Measurements from ENCODE around the gene CCDC82. TPM values are rescaled to one million over a fixed set of nuclear protein-coding genes. Genes with fewer than 3 reads are reported as not detected.
"Not testable (repeated sequence)": the region's sequence is repeated elsewhere in the genome, so short reads cannot be mapped to it uniquely, and the experiment has no call there.

The CCDC82 gene
- total RNA-seq, 4 donors from 2014 or later: 12.5 to 31.9 (median 14.3) TPM

DNA sequence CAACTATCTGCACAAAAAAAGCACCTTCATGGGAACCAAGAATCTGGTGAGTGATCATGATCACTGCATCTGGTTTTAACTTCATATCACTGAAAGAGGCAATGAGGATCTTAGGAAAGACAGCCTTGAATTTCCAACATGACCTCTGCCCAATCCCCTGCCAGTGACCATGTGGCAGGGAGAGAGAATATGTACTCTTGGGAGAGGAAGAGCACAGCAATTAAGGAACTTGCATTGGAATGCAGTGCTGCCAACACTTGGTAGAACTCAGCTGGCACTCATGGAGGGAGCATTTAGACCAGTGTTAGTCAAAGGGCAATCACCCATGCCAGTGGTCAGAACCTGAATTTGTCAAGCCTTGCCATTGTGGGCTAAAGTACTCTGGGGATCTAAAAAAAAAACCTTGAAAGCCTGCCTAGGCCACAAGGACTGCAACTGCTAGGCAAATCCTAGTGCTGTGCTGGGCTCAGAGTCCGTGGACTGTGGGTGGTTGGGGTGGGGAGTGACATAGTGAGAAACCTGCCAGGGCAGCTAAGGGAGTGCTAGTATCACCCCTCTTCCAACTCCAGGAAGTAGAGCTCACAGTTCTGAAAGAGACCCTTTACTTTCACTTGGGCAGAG, 23.2 kb upstream of the CCDC82 start:
- H3K27ac ChIP-seq: no peak overlapping the region
- H3K4me1 ChIP-seq: no peaks in the 10 kb centered on the region
- H3K4me3 ChIP-seq: no peak overlapping the region
- no peak for DNase-seq (ENCODE audit: low spot score in 2 of 2)
- peaks cover 5% of the 10 kb centered on the region for H3K27me3 ChIP-seq
- H3K9me3 ChIP-seq: no peaks in the 10 kb centered on the region
- no peak for TF ChIP-seq EP300 (IDR thresholded peaks at IDR 0.05)
- no peak for TF ChIP-seq POLR2A (IDR thresholded peaks at IDR 0.05)
- no peaks in the 10 kb centered on the region for H3K36me3 ChIP-seq
- 91% methylated on average over 1 of the region's 1 CpG for WGBS

DNA sequence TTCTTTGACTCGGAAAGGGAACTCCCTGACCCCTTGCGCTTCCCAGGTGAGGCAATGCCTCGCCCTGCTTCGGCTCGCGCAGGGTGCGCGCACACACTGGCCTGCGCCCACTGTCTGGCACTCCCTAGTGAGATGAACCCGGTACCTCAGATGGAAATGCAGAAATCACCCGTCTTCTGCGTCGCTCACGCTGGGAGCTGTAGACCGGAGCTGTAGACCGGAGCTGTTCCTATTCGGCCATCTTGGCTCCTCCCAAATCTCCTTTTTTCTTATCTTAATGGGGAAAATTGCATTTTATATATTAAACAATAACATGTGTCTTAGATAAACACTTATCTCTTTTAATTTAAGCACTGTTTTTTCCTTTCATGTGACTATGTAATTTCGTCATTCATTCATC, 21.7 kb upstream of the CCDC82 start:
- not testable (repeated sequence) for H3K27ac ChIP-seq; DNase-seq (ENCODE audit: low spot score in 2 of 2); H3K36me3 ChIP-seq; H3K9me3 ChIP-seq; H3K4me3 ChIP-seq; H3K27me3 ChIP-seq; H3K4me1 ChIP-seq
- WGBS: 76% methylated on average over 18 of the region's 18 CpGs

DNA sequence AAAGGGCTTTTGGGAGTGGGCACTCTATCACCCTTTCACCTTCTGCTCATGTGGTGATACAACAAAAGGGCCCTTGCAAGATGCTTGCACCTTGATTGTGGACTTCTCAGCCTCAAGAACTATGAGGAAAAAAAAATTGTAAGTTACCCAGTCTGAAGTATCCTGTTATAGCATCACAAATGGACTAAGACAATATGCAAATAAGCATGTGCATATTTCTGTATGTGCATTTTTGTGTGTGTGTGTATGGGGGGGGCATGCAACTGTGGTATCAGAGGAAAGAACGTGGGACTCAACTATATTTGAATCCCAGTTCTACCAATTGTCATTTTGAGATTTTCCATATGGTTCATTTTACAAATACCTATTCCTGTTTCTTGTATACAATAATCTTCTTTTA, 11.0 kb upstream of the CCDC82 start:
- no peaks in the 10 kb centered on the region for H3K4me1 ChIP-seq
- no peak for TF ChIP-seq POLR2A (IDR thresholded peaks at IDR 0.05)
- TF ChIP-seq POLR2AphosphoS5 (IDR thresholded peaks at IDR 0.05): no peak
- no peak for TF ChIP-seq CTCF (IDR thresholded peaks at IDR 0.05)
- TF ChIP-seq EP300 (IDR thresholded peaks at IDR 0.05): no peak
- H3K36me3 ChIP-seq: no peaks in the 10 kb centered on the region
- H3K27me3 ChIP-seq: peaks cover 2% of the 10 kb centered on the region
- no peak overlapping the region for H3K4me3 ChIP-seq
- H3K27ac ChIP-seq: no peak overlapping the region
- H3K9me3 ChIP-seq: no peaks in the 10 kb centered on the region
- 100% methylated on average over 1 of the region's 1 CpG for WGBS
- no peak for DNase-seq (ENCODE audit: low spot score in 2 of 2)

DNA sequence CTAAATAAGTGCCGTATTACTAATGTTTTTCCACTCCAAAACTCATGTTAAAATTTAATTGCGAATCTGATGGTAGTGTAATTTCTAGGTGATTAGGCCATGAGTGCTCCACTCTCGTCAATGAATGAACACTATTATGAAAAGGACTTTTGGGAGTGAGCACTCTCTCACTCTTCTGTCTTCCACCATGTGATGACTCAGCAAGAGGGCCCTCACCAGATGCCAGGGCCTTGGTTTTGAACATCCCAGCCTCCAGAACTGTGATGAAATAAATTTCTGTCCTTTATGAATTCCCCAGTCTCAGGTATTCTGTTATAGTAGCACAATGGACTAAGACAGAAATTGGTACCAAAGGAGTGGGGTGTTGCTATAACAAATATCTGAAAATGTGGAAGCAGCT, 8.2 kb upstream of the CCDC82 start:
- no peaks in the 10 kb centered on the region for H3K4me1 ChIP-seq

GRCh38 chr11:96396637-96397036, 6.9 kb upstream of the CCDC82 start:
- Histone ChIP-seq H3K36me3 (no peaks in the 10 kb centered on the region), H3K4me3 (no peak overlapping the region), H3K4me1 (no peaks in the 10 kb centered on the region), H3K27me3 (no peaks in the 10 kb centered on the region), H3K27ac (no peak overlapping the region), H3K9me3 (no peaks in the 10 kb centered on the region)
- 44% methylated on average over 4 of the region's 4 CpGs for WGBS
- DNase-seq (ENCODE audit: low spot score in 2 of 2): no peak
- no peak for TF ChIP-seq POLR2A (IDR thresholded peaks at IDR 0.05)
- TF ChIP-seq EP300 (IDR thresholded peaks at IDR 0.05): no peak
- TF ChIP-seq POLR2AphosphoS5 (IDR thresholded peaks at IDR 0.05): no peak
- no peak for TF ChIP-seq CTCF (IDR thresholded peaks at IDR 0.05)

More for the DNA sequence above, 8.2 kb upstream of the CCDC82 start:
- Histone ChIP-seq H3K9me3 (no peaks in the 10 kb centered on the region), H3K4me3 (no peak overlapping the region), H3K27me3 (no peaks in the 10 kb centered on the region), H3K27ac (no peak overlapping the region), H3K36me3 (no peaks in the 10 kb centered on the region)
- DNase-seq (ENCODE audit: low spot score in 2 of 2): no peak
- WGBS: 92% methylated on average over 3 of the region's 3 CpGs
- no peak for TF ChIP-seq POLR2A (IDR thresholded peaks at IDR 0.05)
- TF ChIP-seq POLR2AphosphoS5 (IDR thresholded peaks at IDR 0.05): no peak
- no peak for TF ChIP-seq CTCF (IDR thresholded peaks at IDR 0.05)
- TF ChIP-seq EP300 (IDR thresholded peaks at IDR 0.05): no peak

DNA sequence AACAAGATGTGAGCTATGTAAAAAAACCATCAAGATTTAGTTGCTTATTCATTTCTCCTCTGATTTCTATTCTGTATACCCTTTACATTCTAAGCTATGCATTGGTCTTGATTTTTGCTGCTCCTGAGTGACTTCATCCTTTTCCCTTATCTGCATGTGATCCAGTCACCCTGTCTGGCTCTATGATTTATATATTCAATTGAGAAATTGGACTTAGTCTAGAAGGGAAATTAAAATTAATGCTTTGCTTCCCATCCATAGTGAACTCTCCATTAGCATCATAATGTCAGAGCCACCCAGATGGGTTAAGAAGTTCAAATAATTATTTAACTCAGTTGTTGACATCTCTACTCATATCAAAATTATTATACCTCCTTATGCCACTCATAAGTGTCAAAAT, 5.1 kb upstream of the CCDC82 start:
- Histone ChIP-seq H3K27me3 (no peaks in the 10 kb centered on the region), H3K27ac (no peak overlapping the region), H3K4me3 (no peak overlapping the region), H3K36me3 (no peaks in the 10 kb centered on the region), H3K9me3 (no peaks in the 10 kb centered on the region), H3K4me1 (peaks cover 9% of the 10 kb centered on the region)
- no peak for TF ChIP-seq CTCF (IDR thresholded peaks at IDR 0.05)
- no peak for TF ChIP-seq POLR2A (IDR thresholded peaks at IDR 0.05)
- TF ChIP-seq POLR2AphosphoS5 (IDR thresholded peaks at IDR 0.05): no peak
- no peak for TF ChIP-seq EP300 (IDR thresholded peaks at IDR 0.05)
- DNase-seq (ENCODE audit: low spot score in 2 of 2): no peak

Data from suprapubic skin (tissue), 4 donors.